SK-N-SH (cell line): ENCODE results near the gene ADISSP.

Experiments
- CTCF ChIP-seq: fragments of 200-600 bp; sonication (generic); IDR thresholded peaks from 2 replicates; pipeline ENCODE4 v1.6.1; 2017; ENCODE audit warnings: antibody characterized with exemption, mild to moderate bottlenecking, moderate library complexity
- EZH2phosphoT487 ChIP-seq: fragments of 200-600 bp; sonication (generic); IDR thresholded peaks from 2 replicates; pipeline ENCODE4 v1.6.1; 2017; ENCODE audit warnings: low read depth, mixed run types, mild to moderate bottlenecking, antibody characterized with exemption, moderate library complexity, borderline replicate concordance
- GABPA ChIP-seq: IDR thresholded peaks from 2 replicates; pipeline ENCODE4 v1.4.0; 2012; ENCODE audit warnings: low read depth, mild to moderate bottlenecking
- IRF3 ChIP-seq: fragments of 150-350 bp; IDR thresholded peaks from 2 replicates; pipeline ENCODE4 v1.6.1; 2016; ENCODE audit warnings: mild to moderate bottlenecking, low read depth, low read length
- MAX ChIP-seq: IDR thresholded peaks from 2 replicates; pipeline ENCODE4 v1.4.0; 2012; ENCODE audit warnings: low read depth
- NRF1 ChIP-seq: IDR thresholded peaks from 2 replicates; pipeline ENCODE4 v1.6.1; 2012; ENCODE audit warnings: low read depth, mild to moderate bottlenecking, low read length
- RAD21 ChIP-seq: IDR thresholded peaks from 2 replicates; pipeline ENCODE4 v1.6.1; 2012; ENCODE audit warnings: mild to moderate bottlenecking, low read length
- RXRA ChIP-seq: IDR thresholded peaks from 2 replicates; pipeline ENCODE4 v1.4.0; 2012; ENCODE audit warnings: low read depth, mild to moderate bottlenecking, borderline replicate concordance
- USF2 ChIP-seq: fragments of 150-350 bp; IDR thresholded peaks from 2 replicates; pipeline ENCODE4 v1.6.1; 2017; ENCODE audit warnings: antibody characterized with exemption, low read length, low read depth, borderline replicate concordance

- TF ChIP-seq GABPA (no peak), CTCF (no peak), MAX (no peak), IRF3 (no peak), RAD21 (no peak), NRF1 (no peak), EZH2phosphoT487 (no peak), RXRA (no peak), USF2 (no peak)
Measured at GRCh38 chr20:3728876-3729275, 38.7 kb downstream of the ADISSP start.
